Adrenal gland (tissue), 12 donors: ENCODE measurements around the gene ENOX1. TPM values are rescaled to one million over a fixed set of nuclear protein-coding genes. Genes with fewer than 3 reads are reported as not detected.

Experiments used
- DNase-seq, 7 donors: peaks; one replicate each; pipeline ENCODE4 v3.0.0-alpha.2; 2019 to 2020
- H3K27ac ChIP-seq, 5 donors: fragments of 200-600 bp; sonication (generic) in 4 of 5; 1 replicate in 3 of 5; 2 replicates in 2 of 5; pipeline versions ENCODE4 v1.5.1 to v1.8.0; 2016 to 2020; ENCODE audit warnings: mild to moderate bottlenecking in 1 of 5
- H3K27me3 ChIP-seq: fragments of 200-600 bp; 2 replicates; pipeline ENCODE4 v1.8.0; 2021
- H3K36me3 ChIP-seq, 2 donors: fragments of 200-600 bp; replicated peaks in 1 of 2; 1 replicate in 1 of 2; 2 replicates in 1 of 2; pipeline versions ENCODE4 v1.5.1 to v1.8.0; 2018 to 2022
- H3K4me1 ChIP-seq, 2 donors: fragments of 200-600 bp; replicated peaks in 1 of 2; 1 replicate in 1 of 2; 2 replicates in 1 of 2; pipeline versions ENCODE4 v1.5.1 to v1.8.0; 2018 to 2021
- H3K4me3 ChIP-seq, 4 donors: fragments of 200-600 bp; sonication (generic) in 3 of 4; one replicate each; pipeline ENCODE4 v1.5.1; 2016 to 2018
- H3K9me3 ChIP-seq, 3 donors: fragments of 200-600 bp; sonication (generic) in 1 of 3; replicated peaks in 1 of 3; 1 replicate in 2 of 3; 2 replicates in 1 of 3; pipeline versions ENCODE4 v1.5.1 to v1.8.0; 2016 to 2021
- CTCF ChIP-seq, 6 experiments: fragments of 450-650 bp in 4 of 6; fragments of 200-600 bp in 2 of 6; sonication (generic) in 1 of 6; IDR thresholded peaks; 1 replicate in 5 of 6; 2 replicates in 1 of 6; pipeline versions ENCODE4 v1.5.1 to v1.8.0; 2016 to 2021; ENCODE audit warnings: antibody characterized with exemption in 6 of 6, mild to moderate bottlenecking in 2 of 6, moderate library complexity in 1 of 6
- POLR2A ChIP-seq, 2 donors: fragments of 450-650 bp; IDR thresholded peaks; one replicate each; pipeline ENCODE4 v1.6.1; 2017; ENCODE audit warnings: antibody characterized with exemption in 2 of 2, mild to moderate bottlenecking in 2 of 2, moderate library complexity in 1 of 2
- WGBS, 4 donors: extraction: QIAGEN DNeasy Blood & Tissue Kit in 2 of 4; methylation state at CpG; one replicate each; pipeline versions ENCODE4 v1.1.5 to v1.1.7; 2013 to 2017; 5-methylcytosine and 5-hydroxymethylcytosine counted together
- intact Hi-C, 2 donors: fragments of 100-400 bp; cut with DNase I; formaldehyde crosslinking; loops; one replicate each; pipeline versions ENCODE4 v1.14.1 to v1.15.0; 2022 to 2023
- polyA plus RNA-seq, 3 donors: library from polyadenylated mRNA; stranded (reverse); fragments of 200-250 nt in 2 of 3; fragments of 350-450 nt in 1 of 3; fragmentation: Illumina TruSeq in 1 of 3; extraction: RNeasy Lipid Tissue Mini Kit (QIAGEN cat#74804) in 1 of 3; gene quantifications; one replicate each; pipeline ENCODE4 v1.2.3, GENCODE V29; 2013 to 2014
- total RNA-seq, 9 donors: library from RNA; depleted of rRNA in 4 of 9; stranded (reverse); fragments of >200 nt in 4 of 9; fragments of 120-200 nt in 1 of 9; fragmentation: NEBNext Ultra II Directional in 1 of 9; extraction: Animal tissue kit (Norgen Biotek cat#: 25700) in 1 of 9; gene quantifications; one replicate each; pipeline versions ENCODE4 v1.1.0 to v1.2.4, GENCODE V29; 2013 to 2023
- donor health status: healthy with polysubstance abuse.
- donor health status: Bipolar disorder and iron deficiency.
- donor health status: DM: yes; HTN: yes; CAD: no.
- donor health status: DM: no; HTN: no; CAD: no.
- donor health status: DM: no; HTN: no; CAD: no.
- donor health status: DM: yes; HTN: yes; CAD: no.

ENOX1 gene
- total and polyA plus RNA-seq, 12 donors: 0.25 to 5.8 (median 1.6) TPM

GRCh38 chr13:43379738-43380137 lies 407.0 kb downstream of the ENOX1 start:
- Histone ChIP-seq H3K4me1 (no peaks in the 10 kb centered on the region), H3K27me3 (no peaks in the 10 kb centered on the region), H3K27ac (no peak overlapping the region), H3K4me3 (no peak overlapping the region), H3K36me3 (no peaks in the 10 kb centered on the region), H3K9me3 (peaks cover 0 to 20% (median 0%) of the 10 kb centered on the region in 3 donors)
- no peak for DNase-seq
- 78 to 84% (median 81%) methylated on average over 1 of the region's 1 CpG for WGBS, 4 donors
- intact Hi-C loops: no loop called here
- TF ChIP-seq POLR2A (IDR thresholded peaks at IDR 0.05) (no peak), CTCF (IDR thresholded peaks at IDR 0.05) (no peak)

- Histone ChIP-seq H3K4me3 (no peak overlapping the region), H3K36me3 (no peaks in the 10 kb centered on the region), H3K9me3 (peaks cover 0 to 20% (median 0%) of the 10 kb centered on the region in 3 donors), H3K4me1 (no peaks in the 10 kb centered on the region), H3K27ac (no peak overlapping the region), H3K27me3 (no peaks in the 10 kb centered on the region)
- TF ChIP-seq POLR2A (IDR thresholded peaks at IDR 0.05): no peak
- no peak for DNase-seq
- intact Hi-C loops: no loop called here
- 74 to 85% (median 84%) methylated on average over 1 of the region's 1 CpG for WGBS, 4 donors
Measured at GRCh38 chr13:43377973-43378372, 408.8 kb downstream of the ENOX1 start.

GRCh38 chr13:43377149-43377548 lies 409.6 kb downstream of the ENOX1 start:
- WGBS, 4 donors: 82 to 95% (median 89%) methylated on average over 3 of the region's 3 CpGs
- no peak for DNase-seq
- intact Hi-C loops: no loop called here
- Histone ChIP-seq H3K9me3 (peaks cover 0 to 20% (median 0%) of the 10 kb centered on the region in 3 donors), H3K4me3 (no peak overlapping the region), H3K4me1 (no peaks in the 10 kb centered on the region), H3K27me3 (no peaks in the 10 kb centered on the region), H3K27ac (no peak overlapping the region), H3K36me3 (no peaks in the 10 kb centered on the region)
- TF ChIP-seq CTCF (IDR thresholded peaks at IDR 0.05) (no peak), POLR2A (IDR thresholded peaks at IDR 0.05) (no peak)

GRCh38 chr13:43376596-43376995 lies 410.2 kb downstream of the ENOX1 start:
- H3K27ac ChIP-seq: no peak overlapping the region
- H3K27me3 ChIP-seq: no peaks in the 10 kb centered on the region
- H3K4me3 ChIP-seq: no peak overlapping the region
- intact Hi-C loops: no loop called here
- TF ChIP-seq CTCF (IDR thresholded peaks at IDR 0.05) (no peak), POLR2A (IDR thresholded peaks at IDR 0.05) (no peak)
- 80 to 100% (median 89%) methylated on average over 1 of the region's 1 CpG for WGBS, 4 donors
- no peak for DNase-seq
- H3K4me1 ChIP-seq: no peaks in the 10 kb centered on the region
- H3K36me3 ChIP-seq: no peaks in the 10 kb centered on the region
- H3K9me3 ChIP-seq: peaks cover 0 to 20% (median 0%) of the 10 kb centered on the region in 3 donors

- WGBS, 4 donors: 71 to 81% (median 72%) methylated on average over 2 of the region's 2 CpGs
- peaks cover 0 to 20% (median 0%) of the 10 kb centered on the region in 3 donors for H3K9me3 ChIP-seq
- no peak for DNase-seq
- TF ChIP-seq POLR2A (IDR thresholded peaks at IDR 0.05): no peak
- intact Hi-C loops: no loop called here
- no peaks in the 10 kb centered on the region for H3K4me1 ChIP-seq
- no peak overlapping the region for H3K27ac ChIP-seq
- no peaks in the 10 kb centered on the region for H3K27me3 ChIP-seq
- no peaks in the 10 kb centered on the region for H3K36me3 ChIP-seq
- H3K4me3 ChIP-seq: no peak overlapping the region
Measured at GRCh38 chr13:43375797-43376465, 410.8 kb downstream of the ENOX1 start.
